ENCODE measurements around the gene CIC. TPM values are rescaled to one million over a fixed set of nuclear protein-coding genes. Genes with fewer than 3 reads are reported as not detected.

Gene CIC
- total and polyA plus RNA-seq, 9 of the 15 experiments (the other 6 are each of a cell fraction or from before 2014, with no cell fraction given) = 0.07 to 44.7 (median 8.6) TPM

DNA sequence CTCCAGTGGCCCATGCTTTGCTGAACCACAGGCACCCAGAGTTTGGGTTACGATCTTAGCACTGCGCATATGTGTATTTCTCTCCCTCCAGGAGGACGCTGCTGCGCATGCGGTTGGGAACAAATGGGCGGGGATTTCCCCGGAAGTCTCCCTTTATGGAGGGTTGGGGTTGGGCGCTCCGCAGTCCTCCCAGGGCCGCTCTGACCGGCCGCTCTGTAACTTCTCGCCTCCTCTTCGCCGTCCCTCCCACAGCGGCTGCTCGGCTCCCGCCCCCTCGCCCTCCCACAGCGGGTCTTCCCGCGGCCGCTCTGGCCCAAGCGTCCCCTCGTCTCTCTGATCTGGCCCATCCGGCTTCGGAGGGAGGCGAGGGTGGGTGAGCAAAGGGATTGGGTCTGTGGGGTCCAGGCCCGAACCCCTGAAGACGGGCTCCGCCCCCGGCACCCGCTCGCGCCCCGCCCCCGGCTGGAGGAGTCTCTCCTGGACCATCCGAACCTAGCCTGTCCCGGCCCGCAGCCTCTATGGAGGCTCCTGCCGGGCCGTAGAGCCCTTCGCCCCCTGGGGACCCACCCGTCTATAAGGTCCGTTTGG is 56.4 kb downstream of the CIC start, which contains the start of gene MEGF8:
Gene MEGF8, plus strand, starts transcription at position 328 of the 588 bp plus-strand sequence. CDS start 609 bp downstream, outside the sequence.
- Histone ChIP-seq H3K9me1 (ENCODE audit: control insufficient read depth, insufficient read depth, low read length) (no peaks in the 10 kb centered on the region), H3K4me2 (ENCODE audit: insufficient read depth, low read length) (peak within 1 kb of the TSS; percentile 87), H2AFZ (ENCODE audit: low read depth, low read length) (peak within 1 kb of the TSS; percentile 98), H3K9me3 (replicated peaks; ENCODE audit: control insufficient read depth, insufficient read depth, low read depth, low read length) (no peaks in the 10 kb centered on the region), H4K20me1 (replicated peaks; ENCODE audit: control insufficient read depth, insufficient read depth, low read length) (no peaks in the 10 kb centered on the region; the same call in 1 of the 2 replicates), H3K27ac (ENCODE audit: extremely low read depth, low read depth, low read length) (peak within 1 kb of the TSS; percentile 72), H3K27me3 (ENCODE audit: control insufficient read depth in 2 of 2, insufficient read depth in 2 of 2, low read length in 2 of 2) (no peaks in the 10 kb centered on the region), H3K36me3 (ENCODE audit: control insufficient read depth, insufficient read depth, low read length) (no peaks in the 10 kb centered on the region), H3K9ac (ENCODE audit: insufficient read depth in 1 of 2, low read depth in 2 of 2, low read length in 2 of 2) (peak within 1 kb of the TSS; percentile 93 to 96), H3K4me3 (peak within 1 kb of the TSS; percentile 99), H3K79me2 (ENCODE audit: control insufficient read depth, insufficient read depth, low read length) (peaks cover 20% of the 10 kb centered on the region), H3K4me1 (replicated peaks in 1 of 2; ENCODE audit: control insufficient read depth in 2 of 2, insufficient read depth in 2 of 2, low read length in 2 of 2) (peaks cover 8 to 27% of the 10 kb centered on the region in 2 experiments; a peak in 4 of 5 replicates)
- no TSS peak for BruUV-seq (replicated peaks)
- in situ Hi-C loops (cut with MboI) (loop anchor here (10.0 kb wide), 1 partner anchor 191 kb away; the partner anchor contains the start of gene POU2F2), intact Hi-C loops (cut with micrococcal nuclease) (loop anchor here (10.0 kb wide), 2 partner anchors 109 to 191 kb away; partner anchors contain the start of gene POU2F2)
- peak; percentile 97 to 99 (median 98) for DNase-seq (ENCODE audit: extremely low read depth in 1 of 4, low spot score in 3 of 4)
- ATAC-seq = peak; percentile 98
- peak; percentile 100 for FAIRE-seq
- 2% methylated on average over 38 of the region's 45 CpGs for WGBS (ENCODE audit: insufficient coverage, low coverage, missing lambda C conversion rate)
- ChIA-PET CTCF (ENCODE audit: low intra/inter-chr PET ratio) (interaction anchor here (0.5 to 1.6 kb wide), 7 partner anchors 12 to 217 kb away, joined by 3 to 8 read pairs (median 3); partner anchors contain the start of gene TMEM145), POLR2A (no interaction called here)
- TF ChIP-seq HSF4 (CRISPR knock-in tag; IDR thresholded peaks at IDR 0.05; ENCODE audit: borderline replicate concordance) = no peak
- no peak for TF ChIP-seq ZNF57 (CRISPR knock-in tag; IDR thresholded peaks at IDR 0.05)
- no peak for TF ChIP-seq TGIF2 (CRISPR knock-in tag; IDR thresholded peaks at IDR 0.05)
- peak; percentile 74 for TF ChIP-seq POLR2B (IDR thresholded peaks at IDR 0.05; ENCODE audit: low read depth, partially characterized antibody)
- TF ChIP-seq SP1 (CRISPR knock-in tag; IDR thresholded peaks at IDR 0.05) = peak; percentile 89
- TF ChIP-seq ZFX (CRISPR knock-in tag; IDR thresholded peaks at IDR 0.05) = peak; percentile 77
- no peak for TF ChIP-seq ZNF41 (CRISPR knock-in tag; conservative IDR thresholded peaks at IDR 0.05)
- 0 out of 2 replicates have a peak, but pooled peaks have one; percentile 17 for TF ChIP-seq ZNF217 (CRISPR knock-in tag; IDR thresholded peaks at IDR 0.05)
- TF ChIP-seq, protein P1, sequence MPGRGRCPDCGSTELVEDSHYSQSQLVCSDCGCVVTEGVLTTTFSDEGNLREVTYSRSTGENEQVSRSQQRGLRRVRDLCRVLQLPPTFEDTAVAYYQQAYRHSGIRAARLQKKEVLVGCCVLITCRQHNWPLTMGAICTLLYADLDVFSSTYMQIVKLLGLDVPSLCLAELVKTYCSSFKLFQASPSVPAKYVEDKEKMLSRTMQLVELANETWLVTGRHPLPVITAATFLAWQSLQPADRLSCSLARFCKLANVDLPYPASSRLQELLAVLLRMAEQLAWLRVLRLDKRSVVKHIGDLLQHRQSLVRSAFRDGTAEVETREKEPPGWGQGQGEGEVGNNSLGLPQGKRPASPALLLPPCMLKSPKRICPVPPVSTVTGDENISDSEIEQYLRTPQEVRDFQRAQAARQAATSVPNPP (IDR thresholded peaks at IDR 0.05; ENCODE audit: borderline replicate concordance, insufficient read depth, insufficient read length) = no peak
- no peak for TF ChIP-seq EP300 (IDR thresholded peaks at IDR 0.05; ENCODE audit: low read length)
- TF ChIP-seq ATF1 (CRISPR knock-in tag; IDR thresholded peaks at IDR 0.05) = no peak; the same call in 1 of the 2 replicates
- peak; percentile 26; the same call in 1 of the 2 replicates for TF ChIP-seq ATF1 (tag; IDR thresholded peaks at IDR 0.05)
- no peak for TF ChIP-seq ZNF77 (CRISPR knock-in tag; IDR thresholded peaks at IDR 0.05)
- 0 out of 2 replicates have a peak, but pooled peaks have one; percentile 34 for TF ChIP-seq SIN3B (IDR thresholded peaks at IDR 0.05; ENCODE audit: low read depth)
- TF ChIP-seq EGR1 (conservative IDR thresholded peaks at IDR 0.05) = peak; percentile 92
- TF ChIP-seq PHB (CRISPR knock-in tag; IDR thresholded peaks at IDR 0.05) = no peak
- TF ChIP-seq, protein P2, sequence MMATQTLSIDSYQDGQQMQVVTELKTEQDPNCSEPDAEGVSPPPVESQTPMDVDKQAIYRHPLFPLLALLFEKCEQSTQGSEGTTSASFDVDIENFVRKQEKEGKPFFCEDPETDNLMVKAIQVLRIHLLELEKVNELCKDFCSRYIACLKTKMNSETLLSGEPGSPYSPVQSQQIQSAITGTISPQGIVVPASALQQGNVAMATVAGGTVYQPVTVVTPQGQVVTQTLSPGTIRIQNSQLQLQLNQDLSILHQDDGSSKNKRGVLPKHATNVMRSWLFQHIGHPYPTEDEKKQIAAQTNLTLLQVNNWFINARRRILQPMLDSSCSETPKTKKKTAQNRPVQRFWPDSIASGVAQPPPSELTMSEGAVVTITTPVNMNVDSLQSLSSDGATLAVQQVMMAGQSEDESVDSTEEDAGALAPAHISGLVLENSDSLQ (IDR thresholded peaks at IDR 0.05) = peak; percentile 8; the same call in 1 of the 2 replicates
- TF ChIP-seq ZNF282 (CRISPR knock-in tag; IDR thresholded peaks at IDR 0.05) = no peak
- no peak for TF ChIP-seq NFE2 (IDR thresholded peaks at IDR 0.05; ENCODE audit: low read depth)
- TF ChIP-seq NBN (IDR thresholded peaks at IDR 0.05; ENCODE audit: low read depth) = 0 out of 2 replicates have a peak, but pooled peaks have one; percentile 2
- TF ChIP-seq ZBTB7A (IDR thresholded peaks at IDR 0.05; ENCODE audit: borderline replicate concordance, control insufficient read depth, low read depth, low read length) = peak; percentile 84
- no peak for TF ChIP-seq POLR2AphosphoS2 (IDR thresholded peaks at IDR 0.05; ENCODE audit: low read length)
